ENCODE measurements around the gene C19orf38. TPM values are rescaled to one million over a fixed set of nuclear protein-coding genes. Genes with fewer than 3 reads are reported as not detected.

Gene C19orf38
- total and polyA plus RNA-seq, 9 of the 15 experiments (the other 6 are each of a cell fraction or from before 2014, with no cell fraction given), result 0.14 to 0.18 TPM; not detected in 7

DNA sequence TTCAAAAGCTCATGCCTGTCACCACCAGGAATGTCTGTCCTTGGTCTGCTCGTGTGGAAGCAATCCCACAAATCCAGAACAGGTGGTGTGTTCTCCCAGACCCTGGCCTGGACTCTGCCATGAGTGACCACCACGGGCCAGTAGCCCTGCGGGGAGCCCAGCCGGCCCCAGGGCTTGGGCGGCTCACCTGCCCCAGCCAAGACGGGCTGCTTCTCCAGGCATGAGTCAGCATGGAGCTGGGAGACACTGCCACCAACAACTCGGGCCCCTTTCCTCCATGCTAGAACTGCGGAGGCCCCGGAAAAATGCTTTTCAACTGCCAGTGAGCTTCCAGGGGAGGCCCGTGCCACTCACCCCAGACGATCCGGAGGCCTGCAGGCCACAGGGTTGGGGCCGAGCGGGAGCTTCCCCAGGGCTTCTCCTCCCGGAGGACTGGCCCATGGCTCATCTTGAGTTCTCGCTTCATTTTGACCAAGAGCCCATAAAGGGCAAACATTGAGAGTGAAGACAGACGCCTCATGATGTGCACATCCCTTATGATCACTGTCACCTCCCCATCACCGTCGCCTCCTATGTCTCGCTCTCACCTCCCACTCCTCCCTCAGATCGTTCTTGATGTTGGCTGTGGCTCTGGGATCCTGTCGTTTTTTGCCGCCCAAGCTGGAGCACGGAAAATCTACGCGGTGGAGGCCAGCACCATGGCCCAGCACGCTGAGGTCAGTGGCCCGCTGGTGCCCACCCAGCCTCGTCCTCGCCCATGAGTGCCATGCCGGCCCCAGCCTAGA lies 63.6 kb downstream of the C19orf38 start:
- H3K27me3 ChIP-seq (ENCODE audit: control insufficient read depth in 2 of 2, insufficient read depth in 2 of 2, low read length in 2 of 2), result no peaks in the 10 kb centered on the region
- H3K36me3 ChIP-seq (ENCODE audit: control insufficient read depth, insufficient read depth, low read length), result peaks cover 80% of the 10 kb centered on the region; the same call in 2 of the 3 replicates
- no peaks in the 10 kb centered on the region for H4K20me1 ChIP-seq (replicated peaks; ENCODE audit: control insufficient read depth, insufficient read depth, low read length)
- no peak overlapping the region for H3K4me2 ChIP-seq (ENCODE audit: insufficient read depth, low read length)
- H2AFZ ChIP-seq (ENCODE audit: low read depth, low read length), result no peak overlapping the region
- peaks cover 0 to 29% of the 10 kb centered on the region in 2 experiments; a peak in 2 of 5 replicates for H3K4me1 ChIP-seq (replicated peaks in 1 of 2; ENCODE audit: control insufficient read depth in 2 of 2, insufficient read depth in 2 of 2, low read length in 2 of 2)
- BruUV-seq (replicated peaks), result no TSS peak
- H3K9me1 ChIP-seq (ENCODE audit: control insufficient read depth, insufficient read depth, low read length), result no peaks in the 10 kb centered on the region
- intact Hi-C loops (cut with micrococcal nuclease) (no loop called here), in situ Hi-C loops (cut with MboI) (no loop called here)
- H3K9me3 ChIP-seq (replicated peaks; ENCODE audit: control insufficient read depth, insufficient read depth, low read depth, low read length), result no peaks in the 10 kb centered on the region
- no peak overlapping the region for H3K4me3 ChIP-seq
- DNase-seq (ENCODE audit: extremely low read depth in 1 of 4, low spot score in 3 of 4) (no peak), FAIRE-seq (no peak), ATAC-seq (no peak)
- no peak overlapping the region for H3K27ac ChIP-seq (ENCODE audit: extremely low read depth, low read depth, low read length)
- no peaks in the 10 kb centered on the region; the same call in 2 of the 3 replicates for H3K79me2 ChIP-seq (ENCODE audit: control insufficient read depth, insufficient read depth, low read length)
- ChIA-PET POLR2A (interaction anchor here (0.6 to 1.3 kb wide), 2 partner anchors 10 to 47 kb away, joined by 3 to 4 read pairs; no protein-coding TSS in a partner anchor), CTCF (ENCODE audit: low intra/inter-chr PET ratio) (no interaction called here)
- 92% methylated on average over 25 of the region's 31 CpGs for WGBS (ENCODE audit: insufficient coverage, low coverage, missing lambda C conversion rate)
- TF ChIP-seq POLR2G (IDR thresholded peaks at IDR 0.05; ENCODE audit: low read depth, low read length) (peak; percentile 21; the same call in 1 of the 2 replicates), MXD1 (CRISPR knock-in tag; IDR thresholded peaks at IDR 0.05; ENCODE audit: borderline replicate concordance, poor library complexity, severe bottlenecking) (no peak)
- H3K9ac ChIP-seq (ENCODE audit: insufficient read depth in 1 of 2, low read depth in 2 of 2, low read length in 2 of 2), result peak overlapping the region in 1 of 2 experiments; percentile 13; a peak in 1 of 4 replicates

DNA sequence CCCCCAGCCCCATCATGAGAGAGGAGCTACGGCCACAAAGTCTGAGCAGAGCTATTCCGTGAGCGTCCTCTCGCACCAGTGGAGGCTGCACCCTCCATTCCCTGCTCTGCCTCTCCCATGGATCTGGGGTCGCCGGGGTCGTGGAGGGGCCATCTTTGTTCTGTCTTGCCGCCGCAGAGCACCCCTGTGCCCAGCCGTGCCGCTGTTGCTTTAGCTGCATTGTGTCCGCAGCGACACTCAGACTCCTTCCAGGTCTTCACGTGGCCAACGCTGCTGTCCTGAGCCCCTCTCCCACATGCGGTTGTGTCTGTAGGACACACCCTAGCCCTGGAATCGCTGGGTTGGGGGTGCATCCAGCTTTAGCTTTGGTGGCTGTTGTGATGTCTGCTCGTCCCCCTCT lies 64.4 kb downstream of the C19orf38 start:
- intact Hi-C loops (cut with micrococcal nuclease) (no loop called here), in situ Hi-C loops (cut with MboI) (no loop called here)
- H3K9ac ChIP-seq (ENCODE audit: insufficient read depth in 1 of 2, low read depth in 2 of 2, low read length in 2 of 2), result peak overlapping the region in 1 of 2 experiments; percentile 64; a peak in 1 of 4 replicates
- no peaks in the 10 kb centered on the region for H3K9me3 ChIP-seq (replicated peaks; ENCODE audit: control insufficient read depth, insufficient read depth, low read depth, low read length)
- 93% methylated on average over 17 of the region's 18 CpGs for WGBS (ENCODE audit: insufficient coverage, low coverage, missing lambda C conversion rate)
- H3K4me2 ChIP-seq (ENCODE audit: insufficient read depth, low read length), result no peak overlapping the region
- ATAC-seq, result no peak
- POLR2A ChIA-PET, result interaction anchor here (0.6 to 1.3 kb wide), 3 partner anchors 10 to 628 kb away, joined by 3 to 4 read pairs (median 4); no protein-coding TSS in a partner anchor
- H3K4me1 ChIP-seq (replicated peaks in 1 of 2; ENCODE audit: control insufficient read depth in 2 of 2, insufficient read depth in 2 of 2, low read length in 2 of 2), result peaks cover 0 to 29% of the 10 kb centered on the region in 2 experiments; a peak in 2 of 5 replicates
- CTCF ChIA-PET (ENCODE audit: low intra/inter-chr PET ratio), result no interaction called here
- no peak overlapping the region for H3K4me3 ChIP-seq
- no peaks in the 10 kb centered on the region for H3K79me2 ChIP-seq (ENCODE audit: control insufficient read depth, insufficient read depth, low read length)
- TF ChIP-seq POLR2G (IDR thresholded peaks at IDR 0.05; ENCODE audit: low read depth, low read length) (peak; percentile 54), RBM22 (IDR thresholded peaks at IDR 0.05; ENCODE audit: low read depth, low read length, poor library complexity, severe bottlenecking) (peak; percentile 40), ZNF639 (CRISPR knock-in tag; conservative IDR thresholded peaks at IDR 0.05 in 1 of 2, IDR thresholded peaks at IDR 0.05 in 1 of 2) (no peak)
- no TSS peak for BruUV-seq (replicated peaks)
- no peak for FAIRE-seq
- H3K27me3 ChIP-seq (ENCODE audit: control insufficient read depth in 2 of 2, insufficient read depth in 2 of 2, low read length in 2 of 2), result no peaks in the 10 kb centered on the region
- H2AFZ ChIP-seq (ENCODE audit: low read depth, low read length), result no peak overlapping the region
- no peak for DNase-seq (ENCODE audit: extremely low read depth in 1 of 4, low spot score in 3 of 4)
- H3K9me1 ChIP-seq (ENCODE audit: control insufficient read depth, insufficient read depth, low read length), result no peaks in the 10 kb centered on the region
- no peaks in the 10 kb centered on the region for H4K20me1 ChIP-seq (replicated peaks; ENCODE audit: control insufficient read depth, insufficient read depth, low read length)
- peaks cover 74% of the 10 kb centered on the region; the same call in 2 of the 3 replicates for H3K36me3 ChIP-seq (ENCODE audit: control insufficient read depth, insufficient read depth, low read length)
- H3K27ac ChIP-seq (ENCODE audit: extremely low read depth, low read depth, low read length), result no peak overlapping the region

All from K562 (cell line).